PC-3 (cell line): ENCODE data around the gene GBE1. TPM values are rescaled to one million over a fixed set of nuclear protein-coding genes. Genes with fewer than 3 reads are reported as not detected.

Source experiments
- ATAC-seq: fragments of 200-7000 bp; cut with Tn5 transposase; 2 replicates; pipeline ENCODE4 v1.9.1; 2020; ENCODE audit warnings: mild to moderate bottlenecking, moderate library complexity
- BruUV-seq: library from RNA; stranded (reverse); fragments of 400-500 nt; replicated peaks from 2 replicates; lab custom pipeline; 2021; lab: Mats Ljungman, UMichigan
- CTCF ChIA-PET: fragments of 300-600 bp; sonication (Branson Sonifier 250); formaldehyde crosslinking; loops from one replicate; lab custom pipeline; 2022; ENCODE audit warnings: antibody characterized with exemption; lab: Charles Lee
- POLR2A ChIA-PET: fragments of 300-600 bp; sonication (Branson Sonifier 250); formaldehyde crosslinking; loops from one replicate; lab custom pipeline; 2022; ENCODE audit warnings: antibody characterized with exemption; ENCODE audit not compliant: unreplicated experiment; lab: Charles Lee
- DNase-seq: peaks from one replicate; pipeline ENCODE4 v3.0.0-alpha.2; 2015
- H2AFZ ChIP-seq: fragments of 300-600 bp; sonication (generic); 2 replicates; pipeline ENCODE4 v1.6.0; 2016; ENCODE audit warnings: antibody characterized with exemption, low read length
- H3F3A ChIP-seq: fragments of 300-600 bp; sonication (generic); one replicate; pipeline ENCODE4 v1.6.0; 2017; ENCODE audit warnings: antibody characterized with exemption, low read length, control low read depth, mild to moderate bottlenecking; ENCODE audit not compliant: unreplicated experiment
- H3K27ac ChIP-seq: fragments of 300-600 bp; sonication (generic); 2 replicates; pipeline ENCODE4 v1.5.1; 2016; ENCODE audit warnings: mild to moderate bottlenecking, low read length
- H3K27me3 ChIP-seq: fragments of 300-600 bp; sonication (generic); 2 replicates; pipeline ENCODE4 v1.6.1; 2016; ENCODE audit warnings: low read length, mixed read lengths
- H3K36me3 ChIP-seq: fragments of 300-600 bp; sonication (generic); 2 replicates; pipeline ENCODE4 v1.6.1; 2016; ENCODE audit warnings: low read depth, mixed run types, low read length, mixed read lengths
- H3K4me1 ChIP-seq: fragments of 300-600 bp; sonication (generic); 2 replicates; pipeline ENCODE4 v1.5.1; 2016; ENCODE audit warnings: low read length; ENCODE audit not compliant: insufficient read depth
- H3K4me2 ChIP-seq: fragments of 300-600 bp; sonication (generic); 2 replicates; pipeline ENCODE4 v1.6.0; 2016; ENCODE audit warnings: low read length
- H3K4me3 ChIP-seq: fragments of 300-600 bp; sonication (generic); 2 replicates; pipeline ENCODE4 v1.5.1; 2016; ENCODE audit warnings: mild to moderate bottlenecking, low read length, mixed read lengths
- H3K79me2 ChIP-seq: fragments of 300-600 bp; sonication (generic); 2 replicates; pipeline ENCODE4 v1.6.1; 2017; ENCODE audit warnings: low read length, mixed read lengths
- H3K9ac ChIP-seq: fragments of 300-600 bp; sonication (generic); 2 replicates; pipeline ENCODE4 v1.6.0; 2016; ENCODE audit warnings: mild to moderate bottlenecking, low read length
- H3K9me2 ChIP-seq: fragments of 300-600 bp; sonication (generic); replicated peaks from 2 replicates; pipeline ENCODE4 v1.6.1; 2016; ENCODE audit warnings: mixed run types, low read length, mixed read lengths
- H3K9me3 ChIP-seq: fragments of 300-600 bp; sonication (generic); 2 replicates; pipeline ENCODE4 v1.6.1; 2016; ENCODE audit warnings: low read length, mixed read lengths
- H4K20me1 ChIP-seq: fragments of 300-600 bp; sonication (generic); 2 replicates; pipeline ENCODE4 v1.6.1; 2016; ENCODE audit warnings: low read length, mixed read lengths
- EZH2 ChIP-seq: fragments of 300-600 bp; sonication (generic); IDR thresholded peaks from one replicate; pipeline ENCODE4 v1.6.1; 2017; ENCODE audit warnings: antibody characterized with exemption, mild to moderate bottlenecking, low read length; ENCODE audit not compliant: unreplicated experiment
- EZH2phosphoT487 ChIP-seq: fragments of 300-600 bp; sonication (generic); IDR thresholded peaks from 2 replicates; pipeline ENCODE4 v1.6.1; 2018; ENCODE audit warnings: mild to moderate bottlenecking, antibody characterized with exemption, low read length, borderline replicate concordance
- intact Hi-C: fragments of 100-400 bp; cut with micrococcal nuclease; formaldehyde crosslinking; loops from 2 replicates; pipeline ENCODE4 v1.9.0; 2023
- total RNA-seq: library from RNA; depleted of rRNA; stranded (reverse); fragments of >200 nt; gene quantifications from 2 replicates; pipeline ENCODE4 v1.2.3, GENCODE V29; 2014
- TF ChIP-seq, protein P1 (sequence below): fragments of 300-600 bp; sonication (generic); conservative IDR thresholded peaks from 2 replicates; pipeline ENCODE4 v1.5.1; 2017; ENCODE audit warnings: antibody characterized with exemption, low read depth, mild to moderate bottlenecking, low read length

The GBE1 gene
- total RNA-seq, 1 experiment from 2014 or later, result 57.7 TPM

DNA sequence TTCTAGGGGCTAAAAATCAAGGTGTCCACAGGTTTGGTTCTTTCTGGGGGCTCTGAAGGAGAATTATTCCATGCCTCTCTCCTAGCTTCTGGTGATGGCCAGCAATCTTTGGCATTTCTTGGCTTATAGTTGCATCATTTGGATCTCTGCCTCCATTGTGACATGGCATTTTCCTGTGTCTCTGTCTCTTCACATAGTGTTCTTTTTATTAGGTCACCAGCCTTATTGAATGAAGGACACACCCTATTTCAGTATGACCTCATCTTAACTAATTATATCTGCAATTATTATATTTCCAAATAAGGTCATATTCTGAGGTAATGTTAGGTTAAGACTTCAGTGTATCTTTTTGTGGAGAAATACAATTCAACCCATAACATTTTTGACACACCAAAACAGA, 3.2 kb upstream of the GBE1 start:
- no peaks in the 10 kb centered on the region for H3K27me3 ChIP-seq
- no peak overlapping the region for H3K4me2 ChIP-seq
- no peak overlapping the region for H3K27ac ChIP-seq
- intact Hi-C loops, result loop anchor here (5.0 kb wide), 1 partner anchor 148 kb away; no protein-coding TSS in a partner anchor
- DNase-seq, result no peak
- H3K79me2 ChIP-seq, result peaks cover 10% of the 10 kb centered on the region
- ATAC-seq, result no peak
- no peak overlapping the region for H2AFZ ChIP-seq
- no peaks in the 10 kb centered on the region for H3K9me3 ChIP-seq
- no peaks in the 10 kb centered on the region for H3K36me3 ChIP-seq
- BruUV-seq, result no TSS peak
- H3F3A ChIP-seq, result peaks cover 4% of the 10 kb centered on the region
- no peaks in the 10 kb centered on the region for H4K20me1 ChIP-seq
- no peaks in the 10 kb centered on the region for H3K9me2 ChIP-seq
- CTCF ChIA-PET, result no interaction called here
- no peak overlapping the region for H3K9ac ChIP-seq
- POLR2A ChIA-PET, result no interaction called here
- TF ChIP-seq, protein P1, sequence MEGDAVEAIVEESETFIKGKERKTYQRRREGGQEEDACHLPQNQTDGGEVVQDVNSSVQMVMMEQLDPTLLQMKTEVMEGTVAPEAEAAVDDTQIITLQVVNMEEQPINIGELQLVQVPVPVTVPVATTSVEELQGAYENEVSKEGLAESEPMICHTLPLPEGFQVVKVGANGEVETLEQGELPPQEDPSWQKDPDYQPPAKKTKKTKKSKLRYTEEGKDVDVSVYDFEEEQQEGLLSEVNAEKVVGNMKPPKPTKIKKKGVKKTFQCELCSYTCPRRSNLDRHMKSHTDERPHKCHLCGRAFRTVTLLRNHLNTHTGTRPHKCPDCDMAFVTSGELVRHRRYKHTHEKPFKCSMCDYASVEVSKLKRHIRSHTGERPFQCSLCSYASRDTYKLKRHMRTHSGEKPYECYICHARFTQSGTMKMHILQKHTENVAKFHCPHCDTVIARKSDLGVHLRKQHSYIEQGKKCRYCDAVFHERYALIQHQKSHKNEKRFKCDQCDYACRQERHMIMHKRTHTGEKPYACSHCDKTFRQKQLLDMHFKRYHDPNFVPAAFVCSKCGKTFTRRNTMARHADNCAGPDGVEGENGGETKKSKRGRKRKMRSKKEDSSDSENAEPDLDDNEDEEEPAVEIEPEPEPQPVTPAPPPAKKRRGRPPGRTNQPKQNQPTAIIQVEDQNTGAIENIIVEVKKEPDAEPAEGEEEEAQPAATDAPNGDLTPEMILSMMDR, result no peak
- no peak for TF ChIP-seq EZH2
- no peak for TF ChIP-seq EZH2phosphoT487
- peaks cover 15% of the 10 kb centered on the region for H3K4me1 ChIP-seq
- H3K4me3 ChIP-seq, result no peak overlapping the region

DNA sequence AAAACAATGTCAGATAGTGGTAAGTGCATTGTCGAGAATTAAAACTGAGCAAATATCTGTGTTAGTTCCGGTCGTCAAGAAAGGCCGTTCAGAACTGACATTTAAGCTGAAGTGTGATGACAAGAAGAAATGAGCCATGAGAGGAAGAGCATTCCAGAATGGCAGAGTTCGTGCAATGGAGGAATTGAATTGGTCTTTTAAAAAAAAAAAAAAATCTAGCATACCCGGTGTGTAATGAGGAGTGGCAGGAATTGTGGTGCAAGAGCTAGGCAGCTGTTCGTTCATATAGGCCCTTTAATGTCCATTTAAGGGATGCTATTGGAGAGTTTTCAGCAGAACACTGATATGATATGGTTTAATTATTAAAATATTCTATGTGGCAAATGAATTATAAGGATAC, 2.6 kb upstream of the GBE1 start:
- Histone ChIP-seq H3K9me3 (no peaks in the 10 kb centered on the region), H3K4me3 (no peak overlapping the region), H3K9ac (no peak overlapping the region), H3K79me2 (peaks cover 17% of the 10 kb centered on the region), H3F3A (peaks cover 4% of the 10 kb centered on the region), H4K20me1 (no peaks in the 10 kb centered on the region), H3K4me2 (no peak overlapping the region), H3K9me2 (no peaks in the 10 kb centered on the region), H3K27me3 (no peaks in the 10 kb centered on the region), H3K36me3 (peaks cover 5% of the 10 kb centered on the region; the same call in 1 of the 2 replicates), H3K27ac (no peak overlapping the region), H3K4me1 (peaks cover 19% of the 10 kb centered on the region), H2AFZ (no peak overlapping the region)
- intact Hi-C loops, result loop anchor here (5.0 kb wide), 1 partner anchor 148 kb away; no protein-coding TSS in a partner anchor
- TF ChIP-seq EZH2 (no peak), EZH2phosphoT487 (no peak)
- TF ChIP-seq, protein P1, result no peak
- DNase-seq, result no peak
- ChIA-PET CTCF (no interaction called here), POLR2A (no interaction called here)
- ATAC-seq, result no peak
- no TSS peak for BruUV-seq

DNA sequence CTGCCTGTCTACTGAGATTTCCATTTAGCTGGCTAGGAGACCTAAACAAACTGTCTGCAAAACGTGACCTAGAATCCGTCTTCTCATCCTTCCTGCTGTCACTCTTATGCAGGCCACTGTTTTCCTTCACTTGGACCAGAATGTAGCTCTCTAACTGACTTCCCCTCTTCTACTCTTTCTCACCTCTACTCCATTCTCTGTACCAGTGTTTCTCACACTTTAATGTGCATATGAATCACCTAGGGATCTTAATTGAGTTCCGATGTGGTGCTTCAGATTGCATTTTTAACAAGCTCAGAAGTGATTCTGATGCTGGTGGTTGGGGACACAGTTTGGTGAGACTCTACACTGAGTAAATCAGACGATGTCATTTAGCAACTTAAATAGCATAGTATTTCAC, 1.6 kb upstream of the GBE1 start:
- intact Hi-C loops, result loop anchor here (5.0 kb wide), 1 partner anchor 149 kb away; no protein-coding TSS in a partner anchor
- no peak overlapping the region for H3K4me2 ChIP-seq
- TF ChIP-seq EZH2 (no peak), EZH2phosphoT487 (no peak)
- TF ChIP-seq, protein P1, result no peak
- H3K79me2 ChIP-seq, result peaks cover 27% of the 10 kb centered on the region
- no peaks in the 10 kb centered on the region for H4K20me1 ChIP-seq
- H3K36me3 ChIP-seq, result peaks cover 11% of the 10 kb centered on the region; the same call in 1 of the 2 replicates
- peaks cover 26% of the 10 kb centered on the region for H3K4me1 ChIP-seq
- H3K27ac ChIP-seq, result no peak overlapping the region
- H3F3A ChIP-seq, result peaks cover 4% of the 10 kb centered on the region
- ChIA-PET CTCF (no interaction called here), POLR2A (interaction anchor here (0.6 kb wide), 1 partner anchor 53 kb away, joined by 3 read pairs; no protein-coding TSS in a partner anchor)
- H3K9ac ChIP-seq, result no peak overlapping the region
- no TSS peak for BruUV-seq
- no peak overlapping the region for H2AFZ ChIP-seq
- no peak overlapping the region for H3K4me3 ChIP-seq
- no peaks in the 10 kb centered on the region for H3K9me3 ChIP-seq
- H3K9me2 ChIP-seq, result no peaks in the 10 kb centered on the region
- ATAC-seq (no peak), DNase-seq (no peak)
- no peaks in the 10 kb centered on the region for H3K27me3 ChIP-seq
